Endothelial cell of umbilical vein (primary cell): Measurements from ENCODE around the gene PPP2R2C. TPM values are rescaled to one million over a fixed set of nuclear protein-coding genes. Genes with fewer than 3 reads are reported as not detected.

Experiments used
- BruUV-seq: library from RNA; stranded (reverse); fragments of 400-500 nt; replicated peaks from 2 replicates; lab custom pipeline; 2021; lab: Mats Ljungman, UMichigan
- CTCF ChIA-PET: fragments of 300-600, 350-600 bp; sonication (Branson Sonifier 250); formaldehyde crosslinking; loops from one replicate; lab custom pipeline; 2021; ENCODE audit warnings: antibody characterized with exemption, inconsistent platforms; lab: Charles Lee
- POLR2A ChIA-PET: fragments of 300-600, 350-600 bp; sonication (Branson Sonifier 250); formaldehyde crosslinking; loops from one replicate; lab custom pipeline; 2021; ENCODE audit warnings: antibody characterized with exemption, inconsistent platforms; lab: Charles Lee
- DNase-seq: peaks from one replicate; pipeline ENCODE4 v3.0.0-alpha.2; 2011; ENCODE audit warnings: low read depth, low spot score
- FAIRE-seq: peaks from 2 replicates; lab custom pipeline; 2011; peaks lifted over from hg19 to GRCh38; lab: Jason Lieb, UNC
- H2AFZ ChIP-seq: 2 replicates; pipeline ENCODE4 v1.6.0; 2012; ENCODE audit warnings: low read depth, low read length, control low read depth, inconsistent platforms
- H3K27ac ChIP-seq: 2 replicates; pipeline ENCODE4 v1.5.1; 2011; ENCODE audit warnings: low read depth, mild to moderate bottlenecking, control low read depth, low read length, moderate library complexity; ENCODE audit not compliant: insufficient read depth
- H3K27me3 ChIP-seq, 2 experiments: 2 replicates each; pipeline versions ENCODE4 v1.6.0 to v1.6.1; 2011; ENCODE audit warnings: low read length in 2 of 2, mixed read lengths in 1 of 2; ENCODE audit not compliant: control insufficient read depth in 2 of 2, insufficient read depth in 2 of 2
- H3K36me3 ChIP-seq, 2 experiments: 2 replicates in 1 of 2; 3 replicates in 1 of 2; pipeline ENCODE4 v1.5.1; 2011; ENCODE audit warnings: low read length in 2 of 2, mild to moderate bottlenecking in 1 of 2, moderate library complexity in 1 of 2; ENCODE audit not compliant: control insufficient read depth in 2 of 2, insufficient read depth in 2 of 2; ENCODE audit errors: extremely low read depth in 1 of 2
- H3K4me1 ChIP-seq: 3 replicates; pipeline ENCODE4 v1.5.1; 2011; ENCODE audit warnings: mild to moderate bottlenecking, low read length; ENCODE audit not compliant: control insufficient read depth, insufficient read depth; ENCODE audit errors: extremely low read depth
- H3K4me2 ChIP-seq: 2 replicates; pipeline ENCODE4 v1.6.1; 2011; ENCODE audit warnings: low read length, control low read depth, mixed read lengths; ENCODE audit not compliant: insufficient read depth
- H3K4me3 ChIP-seq, 3 experiments: fragments of 200-600 bp in 1 of 3; sonication (generic), shearing (Covaris generic) in 1 of 3; replicated peaks in 1 of 3; 2 replicates each; pipeline ENCODE4 v1.5.1; 2011 to 2016; ENCODE audit warnings: control low read depth in 3 of 3, low read length in 3 of 3, mild to moderate bottlenecking in 2 of 3, inconsistent platforms in 1 of 3, low read depth in 1 of 3, moderate library complexity in 1 of 3; ENCODE audit not compliant: insufficient read depth in 1 of 3
- H3K79me2 ChIP-seq: 2 replicates; pipeline ENCODE4 v1.6.0; 2012; ENCODE audit warnings: low read length, inconsistent platforms; ENCODE audit not compliant: control insufficient read depth, insufficient read depth
- H3K9ac ChIP-seq: replicated peaks from 2 replicates; pipeline ENCODE3; 2011; ENCODE audit warnings: low read length, control low read depth; ENCODE audit not compliant: insufficient read depth; ENCODE audit errors: extremely low read depth
- H3K9me1 ChIP-seq: replicated peaks from 3 replicates; pipeline ENCODE4 v1.6.0; 2011; ENCODE audit warnings: mild to moderate bottlenecking, low read length; ENCODE audit not compliant: control insufficient read depth, insufficient read depth; ENCODE audit errors: extremely low read depth
- H3K9me3 ChIP-seq: replicated peaks from 2 replicates; pipeline ENCODE4 v1.5.1; 2012; ENCODE audit warnings: low read length, inconsistent platforms; ENCODE audit not compliant: control insufficient read depth, insufficient read depth
- H4K20me1 ChIP-seq: replicated peaks from 2 replicates; pipeline ENCODE3; 2011; ENCODE audit warnings: mild to moderate bottlenecking, low read length; ENCODE audit not compliant: control insufficient read depth, insufficient read depth; ENCODE audit errors: extremely low read depth
- CTCF ChIP-seq, 2 donors: IDR thresholded peaks; 1 replicate in 1 of 2; 2 replicates in 1 of 2; pipeline ENCODE4 v1.5.1; 2011; ENCODE audit warnings: low read length in 2 of 2, mild to moderate bottlenecking in 2 of 2, moderate library complexity in 2 of 2, control low read depth in 1 of 2, inconsistent platforms in 1 of 2, low read depth in 1 of 2; ENCODE audit not compliant: insufficient read depth in 1 of 2; ENCODE audit errors: extremely low read depth in 1 of 2
- EZH2 ChIP-seq: IDR thresholded peaks from 2 replicates; pipeline ENCODE4 v1.6.1; 2012; ENCODE audit warnings: borderline replicate concordance, low read depth, mild to moderate bottlenecking, moderate library complexity, low read length, inconsistent platforms; ENCODE audit not compliant: severe bottlenecking
- FOS ChIP-seq: IDR thresholded peaks from 2 replicates; pipeline ENCODE4 v1.6.1; 2011; ENCODE audit warnings: mild to moderate bottlenecking, low read length, moderate library complexity, borderline replicate concordance; ENCODE audit not compliant: insufficient read depth
- GATA2 ChIP-seq: IDR thresholded peaks from 2 replicates; pipeline ENCODE4 v1.7.0; 2011; ENCODE audit warnings: low read depth, mild to moderate bottlenecking, moderate library complexity, mixed read lengths, low read length; ENCODE audit not compliant: insufficient read length, insufficient read depth
- JUN ChIP-seq: IDR thresholded peaks from 2 replicates; pipeline ENCODE4 v1.6.1; 2011; ENCODE audit warnings: borderline replicate concordance, low read depth; ENCODE audit not compliant: insufficient read length, insufficient read depth
- MAX ChIP-seq: IDR thresholded peaks from 2 replicates; pipeline ENCODE4 v1.6.1; 2011; ENCODE audit not compliant: insufficient read depth, insufficient read length
- MYC ChIP-seq: IDR thresholded peaks from one replicate; pipeline ENCODE4 v1.6.1; 2011; ENCODE audit warnings: mild to moderate bottlenecking, low read depth, low read length
- POLR2A ChIP-seq: IDR thresholded peaks from 2 replicates; pipeline ENCODE4 v1.6.1; 2012; ENCODE audit warnings: low read depth, mild to moderate bottlenecking, control low read depth, low read length
- POLR2AphosphoS5 ChIP-seq: IDR thresholded peaks from 2 replicates; pipeline ENCODE4 v1.6.1; 2012; ENCODE audit warnings: low read depth, mild to moderate bottlenecking, control low read depth, low read length, moderate library complexity; ENCODE audit not compliant: insufficient read depth
- dilution Hi-C: fragments of 300-500 bp; cut with MboI; formaldehyde crosslinking; loops from one replicate; pipeline ENCODE4 v1.15.0; 2019; ENCODE audit warnings: low sequenced_read_pairs; ENCODE audit not compliant: extremely low pct_ligation_motif_present
- intact Hi-C: fragments of 100-400 bp; cut with micrococcal nuclease; formaldehyde crosslinking; loops from one replicate; pipeline ENCODE4 v1.10.0; 2022
- polyA plus RNA-seq, 4 experiments: library from polyadenylated mRNA; depleted of rRNA in 3 of 4; stranded (reverse) in 3 of 4; unstranded in 1 of 4; fragments of >200 nt; gene quantifications; 2 replicates each; pipeline versions ENCODE4 v1.2.1 to v1.2.3, GENCODE V29; 2011 to 2012; ENCODE audit warnings: missing spikeins in 1 of 4
- total RNA-seq: library from RNA; stranded (reverse); gene quantifications from 2 replicates; pipeline ENCODE4 v1.2.3, GENCODE V29; 2021

The PPP2R2C gene
- total and polyA plus RNA-seq, 2 donors (not counting 3 experiments of a cell fraction or from before 2014, with no cell fraction given): 0.03 to 0.09 TPM

DNA sequence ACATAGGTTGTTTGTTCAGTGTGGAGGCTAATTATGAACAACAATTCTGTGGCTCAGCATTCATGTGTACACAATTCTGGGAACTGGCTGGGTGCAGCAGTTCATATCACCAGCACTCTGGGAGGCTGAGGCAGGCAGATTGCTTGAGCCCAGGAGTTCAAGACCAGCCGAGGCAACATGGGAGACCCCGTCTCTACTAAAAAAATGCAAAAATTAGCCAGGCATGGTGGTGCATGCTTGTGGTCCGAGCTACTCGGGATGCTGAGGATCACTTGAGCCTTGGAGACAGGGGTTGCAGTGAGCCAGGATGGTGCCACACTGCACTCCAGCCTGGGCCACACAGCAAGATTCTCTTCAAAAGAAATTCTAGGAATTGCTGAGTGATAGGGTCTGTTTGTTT is 4.5 kb upstream of the PPP2R2C start:
- no peak overlapping the region for H3K27ac ChIP-seq
- no peak overlapping the region for H2AFZ ChIP-seq
- POLR2A ChIA-PET: no interaction called here
- no peak overlapping the region for H3K4me2 ChIP-seq
- dilution Hi-C loops (no loop called here), intact Hi-C loops (no loop called here)
- no peak overlapping the region for H3K4me3 ChIP-seq
- CTCF ChIA-PET: no interaction called here
- H3K36me3 ChIP-seq: no peaks in the 10 kb centered on the region
- H3K4me1 ChIP-seq: no peaks in the 10 kb centered on the region
- H4K20me1 ChIP-seq: no peaks in the 10 kb centered on the region
- FAIRE-seq: no peak
- H3K9me1 ChIP-seq: no peaks in the 10 kb centered on the region
- H3K27me3 ChIP-seq: peaks cover 9 to 11% of the 10 kb centered on the region in 2 experiments
- no peak for TF ChIP-seq GATA2
- H3K9me3 ChIP-seq: no peaks in the 10 kb centered on the region
- H3K79me2 ChIP-seq: no peaks in the 10 kb centered on the region
- no peak overlapping the region for H3K9ac ChIP-seq
- DNase-seq: no peak
- BruUV-seq: no TSS peak

GRCh38 chr4:6475492-6476020 is 3.1 kb upstream of the PPP2R2C start:
- no peaks in the 10 kb centered on the region for H4K20me1 ChIP-seq
- H2AFZ ChIP-seq: no peak overlapping the region
- no peaks in the 10 kb centered on the region for H3K79me2 ChIP-seq

More at GRCh38 chr4:6475492-6476020, 3.1 kb upstream of the PPP2R2C start:
- intact Hi-C loops: no loop called here
- TF ChIP-seq FOS (no peak), POLR2A (no peak), CTCF (IDR thresholded peaks at IDR 0.05; ENCODE audit: extremely low read depth in 1 of 2, insufficient read depth in 1 of 2, low read depth in 1 of 2, low read length in 2 of 2) (no peak), GATA2 (no peak), MAX (no peak), EZH2 (no peak), JUN (no peak), MYC (no peak), POLR2AphosphoS5 (no peak)
- no peak overlapping the region for H3K4me3 ChIP-seq
- no peak overlapping the region for H3K27ac ChIP-seq
- H3K36me3 ChIP-seq: no peaks in the 10 kb centered on the region
- FAIRE-seq (no peak), DNase-seq (no peak)
- H3K9me1 ChIP-seq: no peaks in the 10 kb centered on the region
- H3K4me2 ChIP-seq: no peak overlapping the region
- H3K9ac ChIP-seq: no peak overlapping the region
- dilution Hi-C loops: no loop called here
- H3K9me3 ChIP-seq: no peaks in the 10 kb centered on the region
- ChIA-PET POLR2A (no interaction called here), CTCF (no interaction called here)
- H3K4me1 ChIP-seq: no peaks in the 10 kb centered on the region
- H3K27me3 ChIP-seq: peaks cover 14 to 20% of the 10 kb centered on the region in 2 experiments
- BruUV-seq: no TSS peak
